Measurements from ENCODE around the gene TGM4.
"Not testable (repeated sequence)": the region's sequence is repeated elsewhere in the genome, so short reads cannot be mapped to it uniquely, and the experiment has no call there.

The TGM4 gene

GRCh38 chr3:44915702-44916438 lies 41.5 kb downstream of the TGM4 start:
- DNase-seq (ENCODE audit: low spot score) = no peak

- no peak for DNase-seq (ENCODE audit: low spot score)
Measured at GRCh38 chr3:44918087-44918486, 43.7 kb downstream of the TGM4 start.

GRCh38 chr3:44918581-44918980 lies 44.2 kb downstream of the TGM4 start:
- DNase-seq (ENCODE audit: low spot score) = no peak

GRCh38 chr3:44920081-44920480 lies 45.7 kb downstream of the TGM4 start:
- no peak for DNase-seq (ENCODE audit: low spot score)

- no peak for DNase-seq (ENCODE audit: low spot score)
Measured at GRCh38 chr3:44923632-44924456, 49.4 kb downstream of the TGM4 start.

GRCh38 chr3:44924457-44925084 lies 50.2 kb downstream of the TGM4 start:
- no peak for DNase-seq (ENCODE audit: low spot score)

GRCh38 chr3:44926172-44926571 lies 51.8 kb downstream of the TGM4 start:
- DNase-seq (ENCODE audit: low spot score) = no peak

- no peak for DNase-seq (ENCODE audit: low spot score)
Measured at GRCh38 chr3:44926921-44927320, 52.5 kb downstream of the TGM4 start.

GRCh38 chr3:44927371-44927770 lies 53.0 kb downstream of the TGM4 start:
- DNase-seq (ENCODE audit: low spot score) = no peak

- no peak for DNase-seq (ENCODE audit: low spot score)
Measured at GRCh38 chr3:44929782-44930181, 55.4 kb downstream of the TGM4 start.

- no peak for DNase-seq (ENCODE audit: low spot score)
Measured at GRCh38 chr3:44930911-44931310, 56.5 kb downstream of the TGM4 start.

GRCh38 chr3:44931791-44932190 lies 57.4 kb downstream of the TGM4 start:
- DNase-seq (ENCODE audit: low spot score) = no peak

GRCh38 chr3:44932271-44932670 lies 57.9 kb downstream of the TGM4 start:
- no peak for DNase-seq (ENCODE audit: low spot score)

GRCh38 chr3:44932986-44933944 lies 58.9 kb downstream of the TGM4 start:
- no peak for DNase-seq (ENCODE audit: low spot score)

- no peak for DNase-seq (ENCODE audit: low spot score)
Measured at GRCh38 chr3:44939581-44940036, 65.2 kb downstream of the TGM4 start.

- DNase-seq (ENCODE audit: low spot score) = peak; percentile 77
Measured at GRCh38 chr3:44942202-44942921, 68.0 kb downstream of the TGM4 start.

- DNase-seq (ENCODE audit: low spot score) = no peak
Measured at GRCh38 chr3:44948239-44948638, 73.8 kb downstream of the TGM4 start.

GRCh38 chr3:44949770-44950169 lies 75.4 kb downstream of the TGM4 start:
- not testable (repeated sequence) for DNase-seq (ENCODE audit: low spot score)

- DNase-seq (ENCODE audit: low spot score) = no peak
Measured at GRCh38 chr3:44950275-44950734, 75.9 kb downstream of the TGM4 start.

GRCh38 chr3:44952689-44953088 lies 78.3 kb downstream of the TGM4 start:
- no peak for DNase-seq (ENCODE audit: low spot score)

GRCh38 chr3:44954304-44954703 lies 79.9 kb downstream of the TGM4 start:
- no peak for DNase-seq (ENCODE audit: low spot score)

Measured in RKO (cell line).